HepG2 (cell line): Measurements from ENCODE around the gene MON1A. TPM values are rescaled to one million over a fixed set of nuclear protein-coding genes. Genes with fewer than 3 reads are reported as not detected.

ENCODE experiments used
- FIP1L1 ChIP-seq: fragments of 200-400 bp; formaldehyde crosslinking; IDR thresholded peaks from 2 replicates; pipeline ENCODE4 v1.6.1; 2018; ENCODE audit warnings: low read depth, mild to moderate bottlenecking, low read length, moderate library complexity, borderline replicate concordance; ENCODE audit not compliant: insufficient read depth
- NPAS2 ChIP-seq: sonication (generic); formaldehyde crosslinking; IDR thresholded peaks from 2 replicates; pipeline ENCODE4 v1.8.0; 2022; ENCODE audit warnings: mild to moderate bottlenecking, missing genetic modification reagents, borderline replicate concordance
- NR2F1 ChIP-seq, 2 experiments: fragments of 450-650 bp in 1 of 2; formaldehyde crosslinking in 1 of 2; IDR thresholded peaks; 2 replicates each; pipeline versions ENCODE4 v1.5.0 to v1.6.1; 2016 to 2020; ENCODE audit warnings: mild to moderate bottlenecking in 1 of 2, missing compliant biosample characterization in 1 of 2, missing genetic modification reagents in 1 of 2, moderate library complexity in 1 of 2
- SALL2 ChIP-seq: sonication (generic); formaldehyde crosslinking; IDR thresholded peaks from 2 replicates; pipeline ENCODE4 v1.8.1; 2023; ENCODE audit warnings: mild to moderate bottlenecking, missing genetic modification reagents, inconsistent platforms
- SAP130 ChIP-seq: IDR thresholded peaks from 2 replicates; pipeline ENCODE4 v1.6.1; 2016; ENCODE audit warnings: low read depth
- SNAPC2 ChIP-seq: sonication (generic); formaldehyde crosslinking; IDR thresholded peaks from 2 replicates; pipeline ENCODE4 v1.8.1; 2022; ENCODE audit warnings: mild to moderate bottlenecking, missing genetic modification reagents
- TBX2 ChIP-seq: sonication (generic); formaldehyde crosslinking; IDR thresholded peaks from 2 replicates; pipeline ENCODE4 v1.5.0; 2020; ENCODE audit warnings: missing genetic modification reagents, mild to moderate bottlenecking, borderline replicate concordance
- TGIF2 ChIP-seq: IDR thresholded peaks from 2 replicates; pipeline ENCODE4 v1.6.1; 2016; ENCODE audit warnings: control low read depth, missing compliant biosample characterization
- ZNF350 ChIP-seq: sonication (generic); formaldehyde crosslinking; IDR thresholded peaks from 2 replicates; pipeline ENCODE4 v1.4.0; 2020; ENCODE audit warnings: mild to moderate bottlenecking, low read depth, missing genetic modification reagents, borderline replicate concordance
- ZNF446 ChIP-seq: sonication (generic); formaldehyde crosslinking; IDR thresholded peaks from 2 replicates; pipeline ENCODE4 v1.5.0; 2020; ENCODE audit warnings: mild to moderate bottlenecking, missing genetic modification reagents
- ZNF564 ChIP-seq: sonication (generic); formaldehyde crosslinking; IDR thresholded peaks from 2 replicates; pipeline ENCODE4 v1.8.1; 2023; ENCODE audit warnings: mild to moderate bottlenecking, missing genetic modification reagents
- ZNF75D ChIP-seq: sonication (generic); formaldehyde crosslinking; IDR thresholded peaks from 2 replicates; pipeline ENCODE4 v1.8.1; 2023; ENCODE audit warnings: missing genetic modification reagents, mild to moderate bottlenecking, borderline replicate concordance
- ZNF850 ChIP-seq: sonication (generic); formaldehyde crosslinking; conservative IDR thresholded peaks from 2 replicates; pipeline ENCODE4 v1.9.0; 2021; ENCODE audit warnings: mild to moderate bottlenecking, missing genetic modification reagents
- ZSCAN31 ChIP-seq: sonication (generic); formaldehyde crosslinking; IDR thresholded peaks from 2 replicates; pipeline ENCODE4 v1.5.0; 2020; ENCODE audit warnings: low read depth, mild to moderate bottlenecking, missing genetic modification reagents
- polyA plus RNA-seq, 8 experiments: library from polyadenylated mRNA; depleted of rRNA in 3 of 8; stranded (reverse) in 7 of 8; unstranded in 1 of 8; fragments of >200 nt; fragmentation: Illumina TruSeq in 4 of 8; extraction: Trizol in 4 of 8; gene quantifications; 2 replicates each; pipeline versions ENCODE4 v1.2.1 to v1.2.3, GENCODE V29; 2011 to 2016; ENCODE audit warnings: low read depth in 4 of 8, missing spikeins in 1 of 8, mixed read lengths in 1 of 8; ENCODE audit not compliant: insufficient read depth in 1 of 8
- total RNA-seq, 5 experiments: library from RNA; depleted of rRNA; stranded (reverse); fragments of >200 nt; fragmentation: Illumina TruSeq; extraction: Trizol; gene quantifications; 2 replicates each; pipeline ENCODE4 v1.2.3, GENCODE V29; 2016; ENCODE audit warnings: low read depth in 1 of 5
- TF ChIP-seq, protein P1 (sequence below): sonication (generic); formaldehyde crosslinking; IDR thresholded peaks from 2 replicates; pipeline ENCODE4 v1.5.0; 2020; ENCODE audit warnings: mild to moderate bottlenecking, missing genetic modification reagents, moderate library complexity
- TF ChIP-seq, protein P2 (sequence below): sonication (generic); formaldehyde crosslinking; IDR thresholded peaks from 2 replicates; pipeline ENCODE4 v1.4.0; 2020; ENCODE audit warnings: mild to moderate bottlenecking, missing genetic modification reagents, borderline replicate concordance
- TF ChIP-seq, protein P3 (sequence below), 2 experiments: sonication (generic) in 1 of 2; formaldehyde crosslinking in 1 of 2; IDR thresholded peaks; 2 replicates each; pipeline versions ENCODE4 v1.5.1 to v1.6.1; 2011 to 2020; ENCODE audit warnings: borderline replicate concordance in 1 of 2, low read depth in 1 of 2, low read length in 1 of 2, mild to moderate bottlenecking in 1 of 2, missing genetic modification reagents in 1 of 2, moderate library complexity in 1 of 2
- TF ChIP-seq, protein P4 (sequence below): sonication (generic); formaldehyde crosslinking; IDR thresholded peaks from 2 replicates; pipeline ENCODE4 v1.9.0; 2021; ENCODE audit warnings: missing genetic modification reagents, mild to moderate bottlenecking, borderline replicate concordance

The MON1A gene
- total and polyA plus RNA-seq, 2 of the 13 experiments (the other 11 are each of a cell fraction or from before 2014, with no cell fraction given), result 4.6 to 9.0 TPM

DNA sequence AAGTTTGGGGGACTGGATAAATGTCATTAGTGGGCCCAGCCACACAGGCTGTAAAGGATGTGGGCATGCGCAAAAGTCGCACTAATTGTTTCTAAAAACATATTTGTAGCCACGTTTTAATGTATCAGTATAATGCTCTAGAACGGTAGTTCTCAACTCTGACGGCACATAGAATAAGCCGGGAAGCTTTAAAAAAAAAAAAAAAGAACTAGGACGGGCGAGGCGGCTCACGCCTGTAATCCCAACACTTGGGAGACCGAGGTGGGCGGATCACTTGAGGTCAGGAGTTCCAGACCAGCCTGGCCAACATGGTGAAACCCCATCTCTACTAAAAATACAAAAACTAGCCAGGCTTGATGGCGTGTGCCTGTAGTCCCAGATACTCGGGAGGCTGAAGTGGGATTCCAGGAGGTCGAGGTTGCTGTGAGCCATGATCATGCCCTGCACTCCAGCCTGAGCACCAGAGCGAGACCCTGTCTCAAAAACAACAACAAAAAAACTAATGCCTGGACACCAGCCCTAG lies 618 bp upstream of the MON1A start (continued):
- TF ChIP-seq NPAS2 (no peak), ZNF350 (CRISPR knock-in tag) (peak; percentile 16; the same call in 1 of the 2 replicates), ZSCAN31 (CRISPR knock-in tag) (0 out of 2 replicates have a peak, but pooled peaks have one; percentile 15), TBX2 (CRISPR knock-in tag) (no peak), TGIF2 (CRISPR knock-in tag) (no peak), ZNF850 (CRISPR knock-in tag) (no peak), SAP130 (CRISPR knock-in tag) (no peak), FIP1L1 (no peak), NR2F1 (CRISPR knock-in tag; IDR thresholded peaks at IDR 0.05) (0 out of 4 replicates have a peak, but pooled peaks of 1 of the 2 experiments have one; percentile 4), SALL2 (no peak), ZNF446 (CRISPR knock-in tag) (no peak), SNAPC2 (CRISPR knock-in tag) (no peak), ZNF75D (CRISPR knock-in tag) (no peak), ZNF564 (CRISPR knock-in tag) (no peak)
- TF ChIP-seq, protein P1, sequence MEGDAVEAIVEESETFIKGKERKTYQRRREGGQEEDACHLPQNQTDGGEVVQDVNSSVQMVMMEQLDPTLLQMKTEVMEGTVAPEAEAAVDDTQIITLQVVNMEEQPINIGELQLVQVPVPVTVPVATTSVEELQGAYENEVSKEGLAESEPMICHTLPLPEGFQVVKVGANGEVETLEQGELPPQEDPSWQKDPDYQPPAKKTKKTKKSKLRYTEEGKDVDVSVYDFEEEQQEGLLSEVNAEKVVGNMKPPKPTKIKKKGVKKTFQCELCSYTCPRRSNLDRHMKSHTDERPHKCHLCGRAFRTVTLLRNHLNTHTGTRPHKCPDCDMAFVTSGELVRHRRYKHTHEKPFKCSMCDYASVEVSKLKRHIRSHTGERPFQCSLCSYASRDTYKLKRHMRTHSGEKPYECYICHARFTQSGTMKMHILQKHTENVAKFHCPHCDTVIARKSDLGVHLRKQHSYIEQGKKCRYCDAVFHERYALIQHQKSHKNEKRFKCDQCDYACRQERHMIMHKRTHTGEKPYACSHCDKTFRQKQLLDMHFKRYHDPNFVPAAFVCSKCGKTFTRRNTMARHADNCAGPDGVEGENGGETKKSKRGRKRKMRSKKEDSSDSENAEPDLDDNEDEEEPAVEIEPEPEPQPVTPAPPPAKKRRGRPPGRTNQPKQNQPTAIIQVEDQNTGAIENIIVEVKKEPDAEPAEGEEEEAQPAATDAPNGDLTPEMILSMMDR (CRISPR knock-in tag), result no peak
- TF ChIP-seq, protein P2, sequence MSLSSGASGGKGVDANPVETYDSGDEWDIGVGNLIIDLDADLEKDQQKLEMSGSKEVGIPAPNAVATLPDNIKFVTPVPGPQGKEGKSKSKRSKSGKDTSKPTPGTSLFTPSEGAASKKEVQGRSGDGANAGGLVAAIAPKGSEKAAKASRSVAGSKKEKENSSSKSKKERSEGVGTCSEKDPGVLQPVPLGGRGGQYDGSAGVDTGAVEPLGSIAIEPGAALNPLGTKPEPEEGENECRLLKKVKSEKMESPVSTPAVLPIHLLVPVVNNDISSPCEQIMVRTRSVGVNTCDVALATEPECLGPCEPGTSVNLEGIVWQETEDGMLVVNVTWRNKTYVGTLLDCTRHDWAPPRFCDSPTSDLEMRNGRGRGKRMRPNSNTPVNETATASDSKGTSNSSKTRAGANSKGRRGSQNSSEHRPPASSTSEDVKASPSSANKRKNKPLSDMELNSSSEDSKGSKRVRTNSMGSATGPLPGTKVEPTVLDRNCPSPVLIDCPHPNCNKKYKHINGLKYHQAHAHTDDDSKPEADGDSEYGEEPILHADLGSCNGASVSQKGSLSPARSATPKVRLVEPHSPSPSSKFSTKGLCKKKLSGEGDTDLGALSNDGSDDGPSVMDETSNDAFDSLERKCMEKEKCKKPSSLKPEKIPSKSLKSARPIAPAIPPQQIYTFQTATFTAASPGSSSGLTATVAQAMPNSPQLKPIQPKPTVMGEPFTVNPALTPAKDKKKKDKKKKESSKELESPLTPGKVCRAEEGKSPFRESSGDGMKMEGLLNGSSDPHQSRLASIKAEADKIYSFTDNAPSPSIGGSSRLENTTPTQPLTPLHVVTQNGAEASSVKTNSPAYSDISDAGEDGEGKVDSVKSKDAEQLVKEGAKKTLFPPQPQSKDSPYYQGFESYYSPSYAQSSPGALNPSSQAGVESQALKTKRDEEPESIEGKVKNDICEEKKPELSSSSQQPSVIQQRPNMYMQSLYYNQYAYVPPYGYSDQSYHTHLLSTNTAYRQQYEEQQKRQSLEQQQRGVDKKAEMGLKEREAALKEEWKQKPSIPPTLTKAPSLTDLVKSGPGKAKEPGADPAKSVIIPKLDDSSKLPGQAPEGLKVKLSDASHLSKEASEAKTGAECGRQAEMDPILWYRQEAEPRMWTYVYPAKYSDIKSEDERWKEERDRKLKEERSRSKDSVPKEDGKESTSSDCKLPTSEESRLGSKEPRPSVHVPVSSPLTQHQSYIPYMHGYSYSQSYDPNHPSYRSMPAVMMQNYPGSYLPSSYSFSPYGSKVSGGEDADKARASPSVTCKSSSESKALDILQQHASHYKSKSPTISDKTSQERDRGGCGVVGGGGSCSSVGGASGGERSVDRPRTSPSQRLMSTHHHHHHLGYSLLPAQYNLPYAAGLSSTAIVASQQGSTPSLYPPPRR, result no peak
- TF ChIP-seq, protein P3, sequence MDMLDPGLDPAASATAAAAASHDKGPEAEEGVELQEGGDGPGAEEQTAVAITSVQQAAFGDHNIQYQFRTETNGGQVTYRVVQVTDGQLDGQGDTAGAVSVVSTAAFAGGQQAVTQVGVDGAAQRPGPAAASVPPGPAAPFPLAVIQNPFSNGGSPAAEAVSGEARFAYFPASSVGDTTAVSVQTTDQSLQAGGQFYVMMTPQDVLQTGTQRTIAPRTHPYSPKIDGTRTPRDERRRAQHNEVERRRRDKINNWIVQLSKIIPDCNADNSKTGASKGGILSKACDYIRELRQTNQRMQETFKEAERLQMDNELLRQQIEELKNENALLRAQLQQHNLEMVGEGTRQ (IDR thresholded peaks at IDR 0.05; ENCODE audit: low read depth, low read length), result no peak
- TF ChIP-seq, protein P3 (CRISPR knock-in tag; IDR thresholded peaks at IDR 0.05; ENCODE audit: borderline replicate concordance), result no peak
- TF ChIP-seq, protein P4, sequence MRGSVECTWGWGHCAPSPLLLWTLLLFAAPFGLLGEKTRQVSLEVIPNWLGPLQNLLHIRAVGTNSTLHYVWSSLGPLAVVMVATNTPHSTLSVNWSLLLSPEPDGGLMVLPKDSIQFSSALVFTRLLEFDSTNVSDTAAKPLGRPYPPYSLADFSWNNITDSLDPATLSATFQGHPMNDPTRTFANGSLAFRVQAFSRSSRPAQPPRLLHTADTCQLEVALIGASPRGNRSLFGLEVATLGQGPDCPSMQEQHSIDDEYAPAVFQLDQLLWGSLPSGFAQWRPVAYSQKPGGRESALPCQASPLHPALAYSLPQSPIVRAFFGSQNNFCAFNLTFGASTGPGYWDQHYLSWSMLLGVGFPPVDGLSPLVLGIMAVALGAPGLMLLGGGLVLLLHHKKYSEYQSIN (CRISPR knock-in tag), result no peak
